GM19324 (cell line): ENCODE measurements around the gene SELENOM.
"Not testable (repeated sequence)": the region's sequence is repeated elsewhere in the genome, so short reads cannot be mapped to it uniquely, and the experiment has no call there.

Experiments used
- ATAC-seq: cut with Tn5 transposase; IDR thresholded peaks from one replicate; pipeline ENCODE4 v1.9.1; 2021; ENCODE audit warnings: mild to moderate bottlenecking, moderate library complexity; ENCODE audit not compliant: unreplicated experiment, low FRiP score

Gene SELENOM

GRCh38 chr22:31106731-31107177 lies 614 bp downstream of the SELENOM start:
- ATAC-seq, result no peak

- ATAC-seq, result no peak
These were observed 1.3 kb downstream of the SELENOM start for GRCh38 chr22:31106001-31106571.

- ATAC-seq, result no peak
These were observed 2.0 kb downstream of the SELENOM start for GRCh38 chr22:31105282-31105929.

- ATAC-seq, result no peak
These were observed 2.5 kb downstream of the SELENOM start for GRCh38 chr22:31104869-31105268.

- ATAC-seq, result no peak
These were observed 3.3 kb downstream of the SELENOM start for GRCh38 chr22:31103899-31104694.

- ATAC-seq, result no peak
These were observed 4.3 kb downstream of the SELENOM start for GRCh38 chr22:31103111-31103510.

- no peak for ATAC-seq
These were observed 4.8 kb downstream of the SELENOM start for GRCh38 chr22:31102441-31103081.

GRCh38 chr22:31100762-31101525 lies 6.4 kb downstream of the SELENOM start:
- ATAC-seq, result no peak

GRCh38 chr22:31099841-31100761 lies 7.3 kb downstream of the SELENOM start:
- ATAC-seq, result no peak

GRCh38 chr22:31099386-31099785 lies 8.0 kb downstream of the SELENOM start:
- ATAC-seq, result no peak

GRCh38 chr22:31098632-31099110 lies 8.7 kb downstream of the SELENOM start:
- no peak for ATAC-seq

GRCh38 chr22:31097941-31098631 lies 9.3 kb downstream of the SELENOM start:
- ATAC-seq, result no peak

- ATAC-seq, result not testable (repeated sequence)
These were observed 9.8 kb downstream of the SELENOM start for GRCh38 chr22:31097539-31097938.

- ATAC-seq, result no peak
These were observed 10.6 kb downstream of the SELENOM start for GRCh38 chr22:31096657-31097279.

- ATAC-seq, result no peak
These were observed 11.6 kb downstream of the SELENOM start for GRCh38 chr22:31095637-31096249.

- ATAC-seq, result no peak
These were observed 12.6 kb downstream of the SELENOM start for GRCh38 chr22:31094741-31095140.

- ATAC-seq, result no peak
These were observed 13.3 kb downstream of the SELENOM start for GRCh38 chr22:31094021-31094551.
